Adrenal gland (tissue), 5 donors: ENCODE measurements around the gene SRRT.
A peak's percentile ranks its signal among the peaks of the same experiment; 100 is the strongest.

Source experiments
- CTCF ChIP-seq, 6 experiments: fragments of 450-650 bp in 4 of 6; fragments of 200-600 bp in 2 of 6; sonication (generic) in 1 of 6; IDR thresholded peaks; 1 replicate in 5 of 6; 2 replicates in 1 of 6; pipeline versions ENCODE4 v1.5.1 to v1.8.0; 2016 to 2021; ENCODE audit warnings: antibody characterized with exemption in 6 of 6, mild to moderate bottlenecking in 2 of 6, moderate library complexity in 1 of 6
- POLR2A ChIP-seq, 2 donors: fragments of 450-650 bp; IDR thresholded peaks; one replicate each; pipeline ENCODE4 v1.6.1; 2017; ENCODE audit warnings: antibody characterized with exemption in 2 of 2, mild to moderate bottlenecking in 2 of 2, moderate library complexity in 1 of 2
- donor health status: DM: no; HTN: no; CAD: no.

- no peak for TF ChIP-seq CTCF (IDR thresholded peaks at IDR 0.05)
- TF ChIP-seq POLR2A (IDR thresholded peaks at IDR 0.05) = peak in 1 of 2 donors; percentile 5
These were observed 48.2 kb upstream of the SRRT start for GRCh38 chr7:100826514-100827329.
